HG03469 (cell line): ENCODE results near the gene SARS1.
"Not testable (repeated sequence)": the region's sequence is repeated elsewhere in the genome, so short reads cannot be mapped to it uniquely, and the experiment has no call there.

Experiments
- ATAC-seq: cut with Tn5 transposase; IDR thresholded peaks from one replicate; pipeline ENCODE4 v1.9.1; 2021; ENCODE audit warnings: mild to moderate bottlenecking, moderate library complexity, moderate number of reproducible peaks; ENCODE audit not compliant: unreplicated experiment

Gene SARS1

DNA sequence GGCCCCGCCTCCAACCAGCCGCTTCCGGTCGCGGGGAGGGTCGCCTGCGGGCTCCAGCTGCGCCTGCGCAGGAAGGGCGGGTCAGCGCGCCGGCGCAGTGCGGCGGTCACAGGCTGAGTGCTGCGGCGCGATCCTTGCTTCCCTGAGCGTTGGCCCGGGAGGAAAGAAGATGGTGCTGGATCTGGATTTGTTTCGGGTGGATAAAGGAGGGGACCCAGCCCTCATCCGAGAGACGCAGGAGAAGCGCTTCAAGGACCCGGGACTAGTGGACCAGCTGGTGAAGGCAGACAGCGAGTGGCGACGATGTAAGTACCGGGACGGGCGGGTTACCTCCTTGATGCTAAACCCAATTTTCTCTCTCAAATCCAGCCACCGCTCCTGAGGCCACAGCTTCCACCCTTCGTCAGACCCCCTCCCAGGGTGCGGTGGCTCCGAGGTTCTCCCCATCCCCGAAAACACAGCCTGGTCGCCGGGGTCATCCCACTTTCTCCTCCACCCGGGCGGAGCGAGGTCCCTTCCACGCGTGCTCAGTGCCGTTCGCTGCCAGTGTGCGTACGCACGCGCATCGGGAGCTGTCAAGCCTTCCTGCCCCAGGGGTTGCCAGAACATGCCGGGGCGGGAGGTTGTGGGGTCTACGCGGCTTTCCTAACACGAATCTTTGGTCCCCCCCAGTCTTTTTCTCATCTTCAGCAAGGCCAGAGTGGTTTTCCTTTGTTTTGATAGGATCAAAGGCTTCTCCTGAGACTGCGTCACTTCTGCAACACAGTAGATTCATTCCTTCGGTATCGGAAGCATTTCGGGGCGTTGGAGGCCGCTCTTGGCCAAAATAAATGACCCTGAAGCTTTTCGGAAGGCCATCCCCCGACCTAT is at the start of gene SARS1:
SARS1 (plus strand) TSS at position 95 of the 870 bp plus-strand sequence; CDS start at position 170, 75 bp downstream.
- ATAC-seq, result peak; percentile 70

- ATAC-seq, result no peak
These were observed 49.2 kb upstream of the SARS1 start for GRCh38 chr1:109164538-109164937.

- peak; percentile 53 for ATAC-seq
These were observed 46.7 kb upstream of the SARS1 start for GRCh38 chr1:109167001-109167506.

- no peak for ATAC-seq
These were observed 43.5 kb upstream of the SARS1 start for GRCh38 chr1:109170035-109170764.

GRCh38 chr1:109171646-109172045 is 42.1 kb upstream of the SARS1 start:
- ATAC-seq, result no peak

DNA sequence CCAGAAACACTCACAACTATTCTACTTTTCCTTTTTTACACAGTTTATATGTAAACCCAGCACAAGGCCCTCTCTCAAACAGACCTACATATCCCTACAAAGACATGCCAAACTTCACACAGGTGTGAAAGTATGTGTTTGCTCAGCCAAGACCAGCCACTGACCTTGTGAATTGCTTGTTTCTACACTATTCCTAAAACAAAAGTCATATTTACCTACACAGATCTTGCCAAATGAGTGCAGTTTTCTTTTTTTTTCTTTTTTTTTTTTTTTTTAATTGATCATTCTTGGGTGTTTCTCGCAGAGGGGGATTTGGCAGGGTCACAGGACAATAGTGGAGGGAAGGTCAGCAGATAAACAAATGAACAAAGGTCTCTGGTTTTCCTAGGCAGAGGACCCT is 37.4 kb upstream of the SARS1 start:
- ATAC-seq, result not testable (repeated sequence)

DNA sequence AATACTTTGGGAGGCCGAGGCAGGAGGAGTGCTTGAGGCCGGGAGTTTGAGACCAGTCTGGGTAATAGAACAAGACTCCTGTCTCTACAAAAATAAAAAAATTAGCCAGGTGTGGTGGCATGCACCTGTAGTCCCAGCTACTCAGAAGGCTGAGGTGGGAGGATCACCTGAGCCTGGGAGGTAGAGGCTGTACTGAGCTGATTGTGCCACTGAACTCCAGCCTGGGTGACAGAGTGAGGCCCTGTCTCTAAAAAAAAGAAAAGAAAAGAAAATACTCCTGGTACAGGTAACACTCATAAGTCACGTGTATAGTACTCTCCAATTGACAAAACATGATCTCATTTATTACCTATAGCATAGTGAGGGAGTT is 33.0 kb upstream of the SARS1 start:
- not testable (repeated sequence) for ATAC-seq

GRCh38 chr1:109181085-109181806 is 32.5 kb upstream of the SARS1 start:
- no peak for ATAC-seq

- no peak for ATAC-seq
These were observed 31.9 kb upstream of the SARS1 start for GRCh38 chr1:109181807-109182163.

DNA sequence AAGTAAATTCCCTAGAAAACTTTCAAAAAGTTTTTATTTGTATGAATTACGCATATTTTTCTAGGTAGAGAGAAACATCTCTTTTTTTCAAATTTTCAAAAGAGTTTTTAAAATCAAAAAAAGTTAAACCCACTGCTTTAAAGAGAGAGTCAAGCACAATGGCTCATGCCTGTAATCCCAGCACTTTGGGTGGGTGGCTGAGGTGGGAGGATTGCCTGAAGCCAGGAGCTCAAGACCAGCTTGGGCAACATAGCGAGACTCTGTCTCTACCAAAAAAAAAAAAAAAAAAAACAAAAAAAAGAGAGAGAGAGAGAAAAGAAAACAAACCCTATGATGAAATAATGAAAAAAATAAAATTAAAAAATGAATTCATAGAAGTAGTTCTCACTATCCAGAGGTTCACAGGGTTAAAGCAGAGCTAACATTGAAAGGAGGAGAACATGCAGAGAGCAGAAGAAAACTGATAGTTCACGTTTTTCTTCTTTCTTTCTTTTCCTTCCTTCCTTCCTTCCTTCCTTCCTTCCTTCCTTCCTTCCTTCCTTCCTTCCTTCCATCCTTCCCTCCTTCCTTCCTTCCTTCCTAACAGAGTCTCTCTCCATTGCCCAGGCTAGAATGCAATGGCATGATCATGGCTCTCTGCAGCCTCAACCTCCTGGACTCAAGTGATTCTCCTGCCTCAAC is 30.5 kb upstream of the SARS1 start:
- no peak for ATAC-seq

GRCh38 chr1:109184687-109185086 is 29.0 kb upstream of the SARS1 start:
- ATAC-seq, result no peak

DNA sequence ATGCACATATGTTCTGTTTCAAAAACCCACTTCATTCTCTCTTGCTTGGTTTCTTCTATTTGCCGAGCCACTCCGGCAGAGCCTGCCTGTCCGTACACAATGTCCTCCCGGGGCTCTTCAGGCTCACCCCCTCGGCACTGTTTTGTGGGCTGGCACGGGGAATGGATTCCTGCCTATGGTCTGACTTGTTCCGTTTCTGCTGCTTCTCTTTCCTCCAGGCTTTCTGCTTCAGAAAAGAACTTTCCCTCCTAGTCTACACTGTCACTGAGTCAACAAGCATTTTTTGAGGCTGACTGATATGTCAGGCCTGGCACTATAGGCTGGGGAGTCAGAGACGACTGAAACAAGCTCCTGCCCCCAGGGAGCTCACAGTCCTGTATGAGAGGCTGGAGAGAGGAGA is 28.4 kb upstream of the SARS1 start:
- ATAC-seq, result no peak

GRCh38 chr1:109185990-109186732 is 27.6 kb upstream of the SARS1 start:
- ATAC-seq, result no peak

GRCh38 chr1:109186733-109187086 is 27.0 kb upstream of the SARS1 start:
- ATAC-seq, result no peak

- no peak for ATAC-seq
These were observed 26.6 kb upstream of the SARS1 start for GRCh38 chr1:109187127-109187526.

DNA sequence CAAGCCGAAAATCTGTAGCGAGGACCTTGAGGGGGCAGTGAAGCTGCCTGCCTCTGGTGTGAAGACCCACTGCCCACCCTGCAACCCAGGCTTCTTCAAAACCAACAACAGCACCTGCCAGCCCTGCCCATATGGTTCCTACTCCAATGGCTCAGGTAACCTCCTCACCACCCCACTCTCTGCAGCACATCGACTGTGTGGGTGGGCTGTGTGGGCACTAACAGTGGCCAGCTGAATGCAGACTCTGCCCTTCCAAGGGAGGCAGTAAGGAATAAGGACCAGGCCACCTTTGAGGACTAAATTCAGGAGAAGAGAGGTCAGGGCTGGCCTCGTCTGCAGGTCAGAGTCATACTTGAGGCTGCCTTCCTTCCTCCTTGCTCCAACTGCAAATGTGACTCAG is 25.5 kb upstream of the SARS1 start:
- no peak for ATAC-seq

DNA sequence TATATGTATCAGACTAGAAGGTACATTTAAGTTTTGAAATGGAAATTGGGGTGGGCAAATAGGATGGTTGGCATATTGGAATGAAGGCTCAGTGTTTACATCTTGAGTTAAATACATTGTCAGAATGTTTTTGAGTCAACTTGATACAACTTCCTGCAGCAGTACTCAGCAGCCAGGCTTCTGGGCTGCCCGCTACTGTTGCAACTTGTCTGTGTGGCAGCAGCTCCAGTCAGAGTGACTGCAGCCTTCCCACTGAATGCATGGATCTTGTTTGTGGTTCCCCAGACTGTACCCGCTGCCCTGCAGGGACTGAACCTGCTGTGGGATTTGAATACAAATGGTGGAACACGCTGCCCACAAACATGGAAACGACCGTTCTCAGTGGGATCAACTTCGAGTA is 24.9 kb upstream of the SARS1 start:
- no peak for ATAC-seq

DNA sequence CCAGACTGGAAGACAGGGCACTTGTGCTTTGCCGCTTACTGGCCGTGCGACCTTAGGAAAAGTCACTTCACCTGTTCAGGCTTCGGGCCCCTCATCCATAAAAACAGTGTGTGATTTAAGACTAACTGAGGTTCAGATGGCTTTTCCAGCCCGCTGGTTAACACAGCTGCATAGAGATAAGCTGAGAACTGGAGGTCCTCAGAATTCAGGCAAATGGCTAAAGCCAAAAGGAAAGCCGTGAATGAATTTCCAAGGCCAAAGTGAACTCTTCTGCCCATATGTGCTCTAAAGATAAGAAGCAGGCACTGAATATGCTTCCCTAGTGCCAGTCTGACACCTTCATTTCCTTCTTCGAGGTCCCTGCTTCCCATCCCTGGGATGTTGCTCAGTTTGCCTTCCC is 23.5 kb upstream of the SARS1 start:
- no peak for ATAC-seq

DNA sequence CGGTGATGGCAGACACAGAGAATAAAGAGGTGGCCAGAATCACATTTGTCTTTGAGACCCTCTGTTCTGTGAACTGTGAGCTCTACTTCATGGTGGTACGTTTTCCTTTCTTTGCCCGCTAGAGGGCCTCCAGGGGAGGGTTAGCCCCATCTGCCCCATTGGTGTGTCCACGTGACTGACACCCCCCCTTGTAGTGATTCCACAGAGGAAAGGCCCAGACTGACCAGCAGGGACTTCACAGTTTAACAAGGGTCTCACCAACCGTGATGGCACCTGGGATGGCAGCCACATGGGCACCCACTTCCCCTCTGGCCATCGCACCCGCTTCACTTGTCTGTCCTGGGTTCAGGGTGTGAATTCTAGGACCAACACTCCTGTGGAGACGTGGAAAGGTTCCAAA is 22.3 kb upstream of the SARS1 start:
- ATAC-seq, result no peak

DNA sequence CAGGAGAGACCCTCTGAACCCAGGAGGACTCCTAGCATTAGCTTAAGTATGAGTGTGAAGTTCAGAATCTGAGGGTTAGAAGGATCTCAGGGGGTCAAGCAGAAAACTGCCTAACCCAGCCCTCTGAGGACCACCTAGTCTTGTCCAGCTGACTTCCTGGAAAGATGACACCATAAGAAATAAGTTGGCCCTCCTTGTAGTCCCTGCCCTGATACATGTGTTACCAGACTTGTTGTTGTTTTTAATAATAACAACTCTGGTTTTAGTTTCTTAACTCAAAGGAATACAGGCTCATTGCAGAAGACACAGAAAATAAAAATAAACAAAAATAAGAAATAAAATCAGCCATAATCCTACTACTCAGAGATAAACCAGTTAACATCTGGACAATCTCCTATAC is 21.8 kb upstream of the SARS1 start:
- no peak for ATAC-seq
